ENCODE measurements around the gene CHAT. TPM values are rescaled to one million over a fixed set of nuclear protein-coding genes. Genes with fewer than 3 reads are reported as not detected.

The CHAT gene
- total RNA-seq, 4 donors from 2014 or later, result not detected

DNA sequence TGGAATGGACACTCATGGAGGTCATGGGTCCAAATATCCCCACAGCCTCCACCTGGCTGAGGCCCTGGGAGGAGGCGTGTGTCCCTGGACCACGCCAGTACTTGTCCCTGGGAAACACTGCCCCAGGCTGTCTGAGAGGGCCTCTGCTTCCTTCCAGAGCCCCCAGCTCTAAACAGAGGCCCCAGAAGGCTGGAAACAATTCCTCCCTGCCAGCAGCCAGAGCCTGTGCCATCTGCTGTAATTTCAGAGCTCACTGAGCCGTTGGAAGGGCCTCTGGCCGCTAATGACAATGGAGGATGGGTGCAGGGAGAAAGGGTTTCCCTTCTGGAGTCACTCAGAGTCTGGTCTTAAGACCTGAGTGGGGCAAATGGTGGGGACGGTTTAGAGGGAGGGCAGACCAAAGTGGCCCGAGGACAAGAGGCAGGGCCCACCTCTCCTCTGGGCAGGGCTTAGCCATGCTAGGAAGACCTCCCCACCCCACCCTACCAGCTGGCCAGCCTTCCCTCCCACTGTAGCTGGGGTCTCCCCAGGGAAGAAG, 7.1 kb downstream of the CHAT start:
- Histone ChIP-seq H3K36me3 (no peaks in the 10 kb centered on the region), H3K27me3 (peaks cover 0 to 38% of the 10 kb centered on the region in 2 donors), H3K4me3 (no peak overlapping the region), H3K27ac (no peak overlapping the region), H3K9me3 (no peaks in the 10 kb centered on the region), H3K4me1 (no peaks in the 10 kb centered on the region)
- WGBS, 2 donors, result 11 to 52% methylated on average over 4 to 6 of the region's 6 CpGs
- TF ChIP-seq, protein P1, sequence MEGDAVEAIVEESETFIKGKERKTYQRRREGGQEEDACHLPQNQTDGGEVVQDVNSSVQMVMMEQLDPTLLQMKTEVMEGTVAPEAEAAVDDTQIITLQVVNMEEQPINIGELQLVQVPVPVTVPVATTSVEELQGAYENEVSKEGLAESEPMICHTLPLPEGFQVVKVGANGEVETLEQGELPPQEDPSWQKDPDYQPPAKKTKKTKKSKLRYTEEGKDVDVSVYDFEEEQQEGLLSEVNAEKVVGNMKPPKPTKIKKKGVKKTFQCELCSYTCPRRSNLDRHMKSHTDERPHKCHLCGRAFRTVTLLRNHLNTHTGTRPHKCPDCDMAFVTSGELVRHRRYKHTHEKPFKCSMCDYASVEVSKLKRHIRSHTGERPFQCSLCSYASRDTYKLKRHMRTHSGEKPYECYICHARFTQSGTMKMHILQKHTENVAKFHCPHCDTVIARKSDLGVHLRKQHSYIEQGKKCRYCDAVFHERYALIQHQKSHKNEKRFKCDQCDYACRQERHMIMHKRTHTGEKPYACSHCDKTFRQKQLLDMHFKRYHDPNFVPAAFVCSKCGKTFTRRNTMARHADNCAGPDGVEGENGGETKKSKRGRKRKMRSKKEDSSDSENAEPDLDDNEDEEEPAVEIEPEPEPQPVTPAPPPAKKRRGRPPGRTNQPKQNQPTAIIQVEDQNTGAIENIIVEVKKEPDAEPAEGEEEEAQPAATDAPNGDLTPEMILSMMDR (IDR thresholded peaks at IDR 0.05), result no peak
- TF ChIP-seq EP300 (IDR thresholded peaks at IDR 0.05), result no peak
- no peak for DNase-seq (ENCODE audit: low spot score in 2 of 2)

DNA sequence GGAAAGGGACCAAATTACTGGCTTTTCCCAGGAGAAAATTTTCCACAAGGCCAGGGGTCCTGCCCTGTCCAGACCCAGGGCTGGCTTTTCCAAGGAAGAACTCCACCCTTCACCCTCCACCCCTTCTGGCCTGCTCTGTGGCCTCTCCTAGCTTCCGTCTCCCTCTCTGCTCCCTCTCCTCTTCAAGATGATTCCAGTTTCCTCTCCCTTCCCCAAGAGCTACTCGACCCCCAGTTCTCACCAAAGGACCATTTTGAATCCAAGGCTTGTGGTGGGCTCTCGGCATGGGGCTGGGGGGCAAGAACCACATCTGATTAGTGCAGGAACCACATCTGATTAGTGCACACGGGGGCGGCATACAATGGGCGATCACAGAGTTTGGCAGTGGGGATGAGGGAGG, 7.7 kb downstream of the CHAT start:
- Histone ChIP-seq H3K4me1 (no peaks in the 10 kb centered on the region), H3K4me3 (no peak overlapping the region), H3K27me3 (peaks cover 0 to 33% of the 10 kb centered on the region in 2 donors), H3K9me3 (no peaks in the 10 kb centered on the region), H3K36me3 (no peaks in the 10 kb centered on the region), H3K27ac (no peak overlapping the region)
- no peak for DNase-seq (ENCODE audit: low spot score in 2 of 2)
- 28 to 32% methylated on average over 6 of the region's 6 CpGs for WGBS, 2 donors
- TF ChIP-seq EP300 (IDR thresholded peaks at IDR 0.05) (no peak), POLR2A (IDR thresholded peaks at IDR 0.05) (no peak)
- TF ChIP-seq, protein P1 (IDR thresholded peaks at IDR 0.05), result no peak

DNA sequence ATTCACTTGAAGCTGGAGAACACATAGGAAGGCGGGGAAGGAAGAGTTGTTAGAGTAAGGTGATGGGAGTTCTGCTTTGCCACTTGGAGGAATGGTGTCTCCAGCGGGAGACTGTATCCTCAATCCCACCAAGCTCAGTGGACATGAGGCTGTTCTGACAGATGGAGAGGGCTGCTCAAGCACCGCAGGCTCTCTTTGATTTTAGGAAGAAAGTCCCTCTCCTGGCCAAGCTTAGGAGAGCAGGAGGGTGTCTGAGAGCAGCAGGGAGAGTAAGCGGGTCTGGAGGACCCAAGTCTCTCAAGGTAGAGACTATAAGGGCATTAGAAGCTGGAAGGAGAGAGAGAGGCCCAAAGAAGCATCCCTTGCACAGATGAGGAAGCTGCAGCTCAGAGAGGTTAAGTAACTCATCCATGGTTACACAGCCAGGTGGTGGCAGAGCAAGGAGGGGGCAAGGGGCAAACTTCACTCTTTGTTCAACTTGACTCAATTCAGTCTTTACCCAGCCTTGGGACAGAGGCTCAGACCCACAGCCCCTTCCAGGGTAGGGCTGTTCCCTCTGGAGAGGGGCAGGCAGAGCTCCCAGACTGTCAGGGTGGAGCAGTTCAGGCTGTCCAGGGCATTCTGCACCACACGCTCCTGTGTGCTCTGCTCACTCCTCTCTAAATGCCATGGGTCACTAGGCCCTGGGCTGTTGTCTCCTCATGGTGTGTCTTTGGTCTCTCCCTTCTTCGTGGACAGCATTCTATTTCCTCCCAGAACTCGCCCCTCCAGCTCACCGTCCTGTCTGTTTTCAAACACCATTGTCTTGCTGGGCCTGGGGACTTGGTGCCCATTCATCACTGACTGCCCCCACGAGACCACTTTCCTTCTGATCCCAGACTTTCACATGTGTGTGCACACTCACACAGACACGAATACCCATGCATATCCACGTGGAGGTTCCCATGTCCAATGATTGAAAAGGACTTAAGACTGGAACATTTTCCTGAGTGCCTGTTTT, 8.9 kb downstream of the CHAT start:
- 69 to 73% methylated on average over 11 of the region's 11 CpGs for WGBS, 2 donors
- no peak for DNase-seq (ENCODE audit: low spot score in 2 of 2)
- TF ChIP-seq, protein P1 (IDR thresholded peaks at IDR 0.05), result no peak
- TF ChIP-seq POLR2A (IDR thresholded peaks at IDR 0.05) (no peak), EP300 (IDR thresholded peaks at IDR 0.05) (no peak)

DNA sequence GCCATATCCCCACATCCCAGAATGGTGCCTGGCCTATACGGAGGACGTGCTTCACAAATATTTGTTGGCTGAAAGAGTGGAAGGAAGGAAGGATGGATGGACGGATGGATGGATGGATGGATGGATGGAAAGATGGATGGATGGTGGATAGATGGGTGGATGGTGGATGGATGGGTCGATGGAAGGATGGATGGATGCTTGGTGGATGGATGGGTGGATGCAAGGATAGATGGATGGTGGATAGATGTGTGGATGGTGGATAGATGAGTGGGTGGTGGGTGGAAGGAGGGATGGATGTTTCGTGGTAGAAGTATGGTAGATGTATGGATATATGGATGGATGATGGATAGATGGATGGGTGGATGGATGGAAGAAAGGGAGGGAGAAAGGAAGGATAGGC, 10.8 kb downstream of the CHAT start:
- H3K4me1 ChIP-seq, result no peaks in the 10 kb centered on the region
- H3K27ac ChIP-seq, result no peak overlapping the region
- no peaks in the 10 kb centered on the region for H3K9me3 ChIP-seq
- TF ChIP-seq, protein P1 (IDR thresholded peaks at IDR 0.05), result no peak
- TF ChIP-seq POLR2A (IDR thresholded peaks at IDR 0.05) (no peak), EP300 (IDR thresholded peaks at IDR 0.05) (no peak)
- WGBS, 2 donors, result 69 to 82% methylated on average over 5 of the region's 5 CpGs
- H3K4me3 ChIP-seq, result no peak overlapping the region
- H3K36me3 ChIP-seq, result no peaks in the 10 kb centered on the region
- DNase-seq (ENCODE audit: low spot score in 2 of 2), result no peak
- peaks cover 0 to 6% of the 10 kb centered on the region in 2 donors for H3K27me3 ChIP-seq

More for the DNA sequence above, 8.9 kb downstream of the CHAT start:
- H3K27me3 ChIP-seq, result peaks cover 0 to 23% of the 10 kb centered on the region in 2 donors
- H3K4me3 ChIP-seq, result no peak overlapping the region
- no peaks in the 10 kb centered on the region for H3K4me1 ChIP-seq
- no peaks in the 10 kb centered on the region for H3K9me3 ChIP-seq
- H3K36me3 ChIP-seq, result no peaks in the 10 kb centered on the region
- H3K27ac ChIP-seq, result no peak overlapping the region

DNA sequence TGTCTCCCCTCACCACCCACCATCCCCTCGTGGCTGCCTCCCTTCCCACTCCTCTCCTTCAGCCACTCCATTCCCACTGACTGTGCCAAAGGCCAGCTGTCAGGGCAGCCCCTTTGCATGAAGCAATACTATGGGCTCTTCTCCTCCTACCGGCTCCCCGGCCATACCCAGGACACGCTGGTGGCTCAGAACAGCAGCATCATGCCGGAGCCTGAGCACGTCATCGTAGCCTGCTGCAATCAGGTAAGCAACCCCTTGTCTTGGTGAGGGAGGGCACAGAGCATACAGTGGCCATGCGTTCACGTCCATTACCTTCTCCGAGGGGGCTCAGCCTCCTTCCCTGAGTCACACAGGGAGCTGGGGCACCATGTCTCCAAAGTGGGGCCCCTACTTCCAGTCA, 11.6 kb downstream of the CHAT start:
- Histone ChIP-seq H3K4me3 (no peak overlapping the region), H3K4me1 (no peaks in the 10 kb centered on the region), H3K27ac (no peak overlapping the region), H3K36me3 (no peaks in the 10 kb centered on the region), H3K9me3 (no peaks in the 10 kb centered on the region), H3K27me3 (peaks cover 0 to 4% of the 10 kb centered on the region in 2 donors)
- TF ChIP-seq POLR2A (IDR thresholded peaks at IDR 0.05) (no peak), EP300 (IDR thresholded peaks at IDR 0.05) (no peak)
- TF ChIP-seq, protein P1 (IDR thresholded peaks at IDR 0.05), result no peak
- DNase-seq (ENCODE audit: low spot score in 2 of 2), result no peak
- 78% methylated on average over 7 to 10 of the region's 10 CpGs for WGBS, 2 donors

Data from tibial nerve (tissue), 4 donors.